ENCODE results near the gene CCDC191.

CCDC191 gene

GRCh38 chr3:114052216-114052615 is 4.1 kb downstream of the CCDC191 start:
- no peak for DNase-seq

DNA sequence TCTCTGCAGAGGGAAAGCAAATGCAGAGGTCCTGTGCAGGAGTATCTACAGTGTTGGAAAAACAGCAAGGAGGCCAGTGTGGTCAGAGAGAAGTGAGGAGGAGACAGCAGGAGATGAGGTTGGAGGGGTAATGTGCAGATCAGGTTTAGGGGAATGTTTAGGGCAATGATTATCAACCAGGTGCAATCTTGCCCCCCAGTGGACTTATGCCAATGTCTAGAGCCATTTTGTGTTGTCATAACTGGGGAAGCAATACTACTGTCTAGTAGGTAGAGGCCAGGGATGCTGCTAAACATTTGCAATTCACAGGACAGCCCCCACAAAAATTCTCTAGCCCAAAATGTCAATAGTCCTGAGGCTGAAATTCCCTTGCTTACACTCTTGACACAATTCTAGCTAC is 13.1 kb downstream of the CCDC191 start:
- no peak for DNase-seq

- no peak for DNase-seq
These were observed 20.4 kb downstream of the CCDC191 start for GRCh38 chr3:114035896-114036295.

DNA sequence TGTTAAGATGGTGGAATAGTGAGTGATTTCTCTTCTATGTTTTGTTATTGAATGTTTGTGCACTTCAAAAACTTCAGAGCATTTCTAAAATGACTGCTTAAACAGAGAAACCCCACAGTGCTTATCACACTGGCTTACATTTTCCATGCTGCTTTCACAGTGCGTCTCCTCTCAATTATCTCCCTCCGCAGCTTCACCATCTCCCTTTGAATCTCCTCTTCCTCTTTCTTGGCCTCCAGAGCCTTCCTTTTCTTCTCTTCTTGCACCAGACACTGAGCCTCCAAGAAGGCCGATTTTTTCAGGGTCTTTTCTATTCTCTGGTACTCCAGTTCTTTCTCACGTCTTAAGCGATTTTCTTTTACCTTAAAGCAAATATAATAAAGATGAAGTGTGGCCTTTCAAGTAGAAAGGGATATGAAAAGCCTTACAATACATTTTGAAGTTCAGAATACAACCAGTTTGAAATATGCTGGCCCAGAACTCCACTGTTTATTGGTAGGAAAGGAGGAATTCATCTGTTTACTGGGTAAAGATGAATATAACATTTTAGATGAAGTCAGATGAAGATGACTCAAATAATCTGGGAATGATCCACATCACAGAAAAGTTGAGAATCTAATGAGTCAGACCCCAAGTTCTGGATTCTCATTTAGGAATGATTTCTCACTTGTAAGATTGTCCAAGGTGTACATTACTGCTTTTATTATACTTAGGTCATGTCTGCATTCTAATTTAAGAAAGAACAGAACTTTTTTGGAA is 21.4 kb downstream of the CCDC191 start:
- DNase-seq: no peak

DNA sequence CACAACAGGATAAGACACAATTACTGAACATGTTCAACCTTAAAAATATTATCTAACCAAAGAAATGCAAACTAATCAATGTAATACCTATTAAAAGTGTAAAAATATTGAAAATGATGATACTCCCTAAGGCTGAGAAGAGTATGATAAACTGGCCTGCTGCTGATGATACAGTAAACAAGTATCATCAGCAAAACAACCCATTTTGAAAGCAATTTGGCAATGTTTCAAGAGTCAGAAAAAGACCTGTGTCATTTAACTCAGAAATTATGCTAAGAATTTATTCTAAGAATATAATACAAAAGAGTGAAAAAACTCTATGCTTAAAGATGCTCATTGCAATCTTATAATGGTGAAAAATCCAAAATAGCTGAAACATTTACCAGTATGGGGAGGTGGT is 22.1 kb downstream of the CCDC191 start:
- DNase-seq: no peak

DNA sequence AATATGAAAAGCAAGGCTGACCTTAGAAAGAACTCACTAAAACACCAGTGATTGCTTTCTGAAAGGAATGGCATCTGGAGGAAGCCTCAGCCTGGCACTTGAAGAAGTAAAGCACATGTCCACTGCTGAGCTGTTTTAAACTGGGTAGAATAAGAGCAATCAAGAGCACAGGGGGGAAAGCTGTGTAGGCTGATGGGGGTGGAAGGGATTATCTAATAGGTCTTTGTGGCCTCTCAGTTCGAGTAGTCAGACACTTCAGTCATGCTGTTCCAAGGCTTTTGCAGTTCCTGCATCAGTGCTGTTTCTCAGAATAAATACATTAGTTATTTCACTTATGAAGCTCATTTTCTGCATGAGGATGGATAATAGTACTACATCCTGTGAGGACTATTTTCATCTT is 22.6 kb downstream of the CCDC191 start:
- DNase-seq: no peak

GRCh38 chr3:114026331-114026730 is 30.0 kb downstream of the CCDC191 start:
- DNase-seq: no peak

- DNase-seq: no peak
These were observed 30.9 kb downstream of the CCDC191 start for GRCh38 chr3:114025451-114025850.

GRCh38 chr3:114022145-114022802 is 34.1 kb downstream of the CCDC191 start:
- DNase-seq: no peak

DNA sequence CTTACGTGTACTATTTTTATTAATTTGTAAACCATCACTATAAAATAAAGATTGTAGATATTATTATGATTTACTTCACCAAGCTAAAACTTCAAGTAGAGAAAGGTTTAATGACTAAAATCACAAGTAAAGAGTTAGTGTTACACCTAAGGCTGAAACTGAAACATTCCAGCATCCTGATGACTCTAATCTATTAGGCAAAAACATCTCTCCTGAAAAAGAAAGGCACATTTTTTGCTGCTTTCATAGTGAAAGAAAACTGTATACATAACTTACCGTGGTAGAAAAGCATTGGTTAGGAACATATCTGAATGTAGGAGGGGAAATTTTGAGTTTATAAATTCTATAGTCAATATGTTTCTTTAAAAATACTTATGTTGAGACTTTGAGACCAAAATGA is 35.4 kb downstream of the CCDC191 start:
- DNase-seq: no peak

- no peak for DNase-seq
These were observed 36.8 kb downstream of the CCDC191 start for GRCh38 chr3:114019486-114019885.

DNA sequence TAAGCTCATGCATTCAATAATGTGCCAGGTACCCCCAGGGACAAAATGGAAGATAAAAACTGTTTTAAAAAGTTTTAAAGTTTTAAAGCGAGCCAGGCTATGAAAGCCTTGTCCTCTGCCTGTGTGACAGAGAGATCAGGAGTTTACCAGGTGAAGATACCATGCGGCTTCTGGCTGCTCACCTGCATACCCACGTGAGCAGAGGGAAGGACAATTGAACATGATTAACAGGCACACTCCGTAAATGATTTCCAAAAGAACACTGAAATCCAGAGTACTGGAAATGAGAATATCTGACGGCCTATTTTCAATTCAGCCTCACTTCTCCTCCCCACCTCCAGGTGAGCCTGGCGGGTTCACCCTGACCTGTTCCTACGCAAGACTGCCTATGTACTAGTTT is 42.1 kb downstream of the CCDC191 start:
- DNase-seq: no peak

- peak; percentile 18 to 33 for DNase-seq
These were observed 45.1 kb downstream of the CCDC191 start for GRCh38 chr3:114011059-114011797.

DNA sequence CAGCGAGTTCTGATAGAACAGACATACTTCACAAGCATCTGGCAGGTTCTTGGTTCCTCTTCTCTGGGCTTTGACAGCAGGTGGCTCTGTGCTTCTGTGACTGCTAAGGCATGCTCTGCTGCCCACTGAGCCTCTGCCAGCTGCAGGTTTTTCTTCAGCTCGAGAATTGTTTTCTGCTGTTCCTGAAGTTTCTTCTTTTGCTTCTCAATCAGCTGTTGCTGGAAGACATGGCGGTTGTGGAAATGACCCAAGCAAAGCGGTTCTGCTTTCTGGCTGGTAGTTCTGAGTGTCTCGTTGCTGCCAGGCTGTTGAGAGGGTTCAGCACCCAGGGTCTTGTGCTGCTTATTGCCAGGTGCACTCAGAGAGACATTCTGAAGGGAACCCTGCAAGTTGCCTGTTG is 50.8 kb downstream of the CCDC191 start:
- DNase-seq: no peak

DNA sequence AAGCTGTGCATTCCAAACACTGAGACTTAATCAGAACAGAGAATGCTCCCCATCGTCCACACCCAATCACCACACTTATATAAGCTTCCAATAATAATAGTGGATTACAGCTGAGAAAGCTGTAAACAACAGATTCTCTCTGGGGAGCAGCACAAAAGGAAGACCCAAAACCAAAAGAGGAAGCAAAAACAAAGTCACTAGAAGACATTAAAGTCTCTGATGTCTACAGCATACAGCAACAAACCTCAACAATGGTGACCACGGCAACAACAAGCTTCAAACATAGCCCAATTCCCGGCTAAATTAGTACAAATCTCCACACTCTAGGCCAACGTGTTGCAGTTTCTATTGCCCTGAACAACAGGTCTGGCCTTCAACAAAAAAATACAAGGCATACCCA is 70.8 kb downstream of the CCDC191 start:
- no peak for DNase-seq

DNA sequence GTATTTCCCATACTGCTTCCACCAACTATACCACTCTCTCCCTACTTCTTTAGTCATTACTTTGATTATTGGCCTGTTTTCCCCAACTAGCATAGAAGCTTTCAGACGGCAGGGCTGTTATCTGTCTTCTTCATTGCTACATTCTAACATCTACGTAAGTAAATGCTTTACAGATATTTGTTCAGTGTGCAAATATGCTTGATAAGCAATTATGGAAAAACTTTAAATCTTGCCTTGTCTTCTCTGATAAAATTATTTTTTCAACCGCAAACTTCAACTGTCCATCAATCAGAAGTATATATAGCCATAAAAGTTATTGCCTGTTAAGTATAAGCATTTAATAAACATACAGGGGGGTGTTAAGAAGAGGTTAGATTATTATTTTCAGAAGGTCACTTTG is 72.8 kb downstream of the CCDC191 start:
- no peak for DNase-seq

- DNase-seq: no peak
These were observed 74.5 kb downstream of the CCDC191 start for GRCh38 chr3:113981803-113982202.

- no peak for DNase-seq
These were observed 76.4 kb downstream of the CCDC191 start for GRCh38 chr3:113979916-113980315.

DNA sequence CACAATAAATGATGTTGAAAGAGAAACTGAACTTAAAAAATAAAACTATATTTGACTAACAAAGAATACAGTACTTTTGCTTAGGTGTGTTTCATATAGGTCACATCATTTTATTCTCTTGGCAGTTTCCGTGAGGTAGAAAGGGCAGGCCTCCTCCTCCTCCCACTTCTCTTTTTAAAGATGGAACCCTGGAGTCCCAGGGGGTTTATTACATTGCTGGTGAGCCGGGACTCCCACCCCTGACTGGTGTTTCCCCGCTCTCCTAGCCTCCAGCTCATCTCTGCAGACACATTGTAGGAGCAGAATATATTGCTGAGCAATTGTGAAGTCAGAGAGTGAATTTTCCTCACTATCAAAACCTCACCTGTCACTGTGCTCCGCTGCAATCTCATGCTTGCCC is 78.5 kb downstream of the CCDC191 start:
- no peak for DNase-seq

DNA sequence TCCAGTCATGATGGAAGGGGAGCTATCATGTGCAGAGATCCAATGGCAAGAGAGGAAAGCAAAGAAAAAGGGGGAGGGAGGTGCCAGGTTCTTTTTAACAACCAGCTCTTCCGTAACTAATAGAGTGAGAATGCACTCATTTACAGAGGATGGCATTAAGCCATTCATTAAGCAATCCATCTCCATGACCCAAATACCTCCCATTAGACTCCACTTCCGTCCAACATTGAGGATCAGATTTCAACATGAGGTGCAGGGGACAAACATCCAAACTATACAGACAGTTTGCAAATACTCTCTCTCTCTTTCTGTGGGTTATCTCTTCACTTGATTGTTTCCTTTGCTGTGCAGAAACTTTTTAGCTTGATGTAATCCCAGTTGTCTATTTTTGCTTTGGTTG is 87.3 kb downstream of the CCDC191 start:
- no peak for DNase-seq

GRCh38 chr3:113966172-113966571 is 90.2 kb downstream of the CCDC191 start:
- no peak for DNase-seq

- no peak for DNase-seq
These were observed 92.4 kb downstream of the CCDC191 start for GRCh38 chr3:113963879-113964278.

DNA sequence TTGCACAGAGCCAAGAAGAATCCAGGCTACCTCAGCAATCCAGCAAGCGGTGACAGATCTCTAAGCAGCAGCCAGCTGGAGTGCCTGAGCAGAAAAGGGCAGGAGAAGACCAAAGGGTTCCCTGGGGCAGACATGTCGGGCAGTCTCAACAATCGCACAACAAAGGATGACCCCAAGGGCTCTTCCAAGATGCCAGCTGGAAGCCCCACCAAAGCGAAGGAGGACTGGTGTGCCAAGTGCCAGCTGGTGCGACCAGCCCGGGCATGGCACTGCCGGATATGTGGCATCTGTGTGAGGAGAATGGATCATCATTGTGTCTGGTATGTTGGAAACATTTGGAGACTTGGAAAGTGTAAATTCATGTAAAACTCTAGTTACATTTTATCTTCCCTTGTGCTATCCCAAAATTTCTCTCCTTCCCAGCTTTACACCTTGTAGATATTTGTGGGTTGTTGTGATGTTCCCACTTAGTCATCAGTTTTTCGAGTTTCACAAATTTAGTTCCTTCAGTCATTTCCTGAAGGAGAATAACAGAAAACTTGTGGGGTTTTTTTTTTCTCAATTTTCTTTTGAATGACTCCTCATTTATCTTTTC is 102.1 kb downstream of the CCDC191 start:
- no peak for DNase-seq

- no peak for DNase-seq
These were observed 102.6 kb downstream of the CCDC191 start for GRCh38 chr3:113953677-113954076.
